Omental fat pad (tissue), 4 donors: ENCODE results near the gene OSCAR. TPM values are rescaled to one million over a fixed set of nuclear protein-coding genes. Genes with fewer than 3 reads are reported as not detected.

Experiments
- ATAC-seq: fragments of 150-250 bp; one replicate; pipeline ENCODE4 v1.9.1; 2016; ENCODE audit warnings: mild to moderate bottlenecking, moderate library complexity; ENCODE audit not compliant: low FRiP score
- DNase-seq: peaks from one replicate; pipeline ENCODE4 v3.0.0-alpha.2; 2019; ENCODE audit warnings: low spot score
- CTCF ChIP-seq, 3 donors: fragments of 450-650 bp; IDR thresholded peaks; one replicate each; pipeline ENCODE4 v1.5.1; 2016 to 2017; ENCODE audit warnings: antibody characterized with exemption in 3 of 3, mild to moderate bottlenecking in 3 of 3, moderate library complexity in 2 of 3
- total RNA-seq, 4 donors: library from RNA; depleted of rRNA; stranded (reverse); fragments of >200 nt; gene quantifications; one replicate each; pipeline ENCODE4 v1.1.0, GENCODE V29; 2016

Gene OSCAR
- total RNA-seq, 4 donors from 2014 or later = 1.3 to 8.3 (median 5.5) TPM

GRCh38 chr19:54124393-54124792, 23.8 kb upstream of the OSCAR start:
- TF ChIP-seq CTCF (IDR thresholded peaks at IDR 0.05) = no peak
- ATAC-seq (no peak), DNase-seq (no peak)

GRCh38 chr19:54123682-54124081, 23.1 kb upstream of the OSCAR start:
- DNase-seq = no peak
- ATAC-seq = no peak
- TF ChIP-seq CTCF (IDR thresholded peaks at IDR 0.05) = no peak

- DNase-seq (no peak), ATAC-seq (no peak)
- no peak for TF ChIP-seq CTCF (IDR thresholded peaks at IDR 0.05)
Observed at GRCh38 chr19:54121259-54121658, 20.7 kb upstream of the OSCAR start.

- DNase-seq (peak; percentile 99), ATAC-seq (peak; percentile 98)
- no peak for TF ChIP-seq CTCF (IDR thresholded peaks at IDR 0.05)
Observed at GRCh38 chr19:54115109-54116063, 14.8 kb upstream of the OSCAR start, which contains the start of the genes PRPF31 and TFPT. Gene PRPF31, plus strand, starts transcription at chr19:54115754. Its CDS starts 2,525 bp downstream, at chr19:54118279. Gene TFPT, minus strand, starts transcription at chr19:54115657. Its CDS starts 388 bp downstream, at chr19:54115269.

GRCh38 chr19:54114340-54115108, 13.9 kb upstream of the OSCAR start:
- TF ChIP-seq CTCF (IDR thresholded peaks at IDR 0.05) = no peak
- DNase-seq (no peak), ATAC-seq (no peak)

- ATAC-seq (no peak), DNase-seq (no peak)
- TF ChIP-seq CTCF (IDR thresholded peaks at IDR 0.05) = no peak
Observed at GRCh38 chr19:54109651-54110050, 9.0 kb upstream of the OSCAR start.
